CD1c-positive myeloid dendritic cell (primary cell): ENCODE results near the gene AIFM3.
"Not testable (repeated sequence)": the region's sequence is repeated elsewhere in the genome, so short reads cannot be mapped to it uniquely, and the experiment has no call there.

ENCODE experiments used
- DNase-seq: peaks from one replicate; pipeline ENCODE4 v3.0.0-alpha.2; 2016; ENCODE audit errors: extremely low spot score

Gene AIFM3

GRCh38 chr22:20940904-20941385 is 26.1 kb upstream of the AIFM3 start:
- no peak for DNase-seq

DNA sequence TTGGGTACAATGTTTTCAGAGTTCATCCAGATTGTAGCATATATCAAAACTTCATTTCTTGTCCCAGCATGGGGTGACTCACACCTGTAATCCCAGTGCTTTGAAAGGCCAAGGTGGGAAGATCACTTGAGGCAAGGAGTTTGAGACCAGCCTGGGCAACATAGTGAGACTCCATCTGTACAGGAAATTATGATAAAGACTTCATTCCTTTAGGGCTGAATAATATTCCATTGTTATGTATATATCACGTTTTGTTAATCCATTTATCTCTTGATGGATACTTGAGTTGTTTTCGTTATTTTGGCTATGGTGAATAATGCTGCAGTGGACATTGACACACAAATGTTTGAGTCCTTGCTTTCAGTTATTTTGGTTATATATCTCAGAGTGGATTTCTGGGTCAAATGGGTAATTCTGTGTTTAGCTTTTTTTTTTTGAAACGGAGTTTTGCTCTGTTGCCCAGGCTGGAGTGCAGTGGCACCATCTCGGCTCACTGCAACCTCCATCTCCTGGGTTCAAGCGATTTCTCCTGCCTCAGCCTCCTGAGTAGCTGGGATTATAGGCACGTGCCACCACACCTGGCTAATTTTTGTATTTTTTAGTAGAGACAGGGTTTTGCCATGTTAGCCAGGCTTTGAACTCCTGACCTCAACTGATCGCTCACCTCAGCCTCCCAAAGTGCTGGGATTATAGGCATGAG is 24.7 kb upstream of the AIFM3 start:
- DNase-seq, result not testable (repeated sequence)

- DNase-seq, result no peak
These were observed 23.7 kb upstream of the AIFM3 start for GRCh38 chr22:20943104-20943933.

- no peak for DNase-seq
These were observed 23.0 kb upstream of the AIFM3 start for GRCh38 chr22:20944042-20944441.

- no peak for DNase-seq
These were observed 21.5 kb upstream of the AIFM3 start for GRCh38 chr22:20945578-20945934.

DNA sequence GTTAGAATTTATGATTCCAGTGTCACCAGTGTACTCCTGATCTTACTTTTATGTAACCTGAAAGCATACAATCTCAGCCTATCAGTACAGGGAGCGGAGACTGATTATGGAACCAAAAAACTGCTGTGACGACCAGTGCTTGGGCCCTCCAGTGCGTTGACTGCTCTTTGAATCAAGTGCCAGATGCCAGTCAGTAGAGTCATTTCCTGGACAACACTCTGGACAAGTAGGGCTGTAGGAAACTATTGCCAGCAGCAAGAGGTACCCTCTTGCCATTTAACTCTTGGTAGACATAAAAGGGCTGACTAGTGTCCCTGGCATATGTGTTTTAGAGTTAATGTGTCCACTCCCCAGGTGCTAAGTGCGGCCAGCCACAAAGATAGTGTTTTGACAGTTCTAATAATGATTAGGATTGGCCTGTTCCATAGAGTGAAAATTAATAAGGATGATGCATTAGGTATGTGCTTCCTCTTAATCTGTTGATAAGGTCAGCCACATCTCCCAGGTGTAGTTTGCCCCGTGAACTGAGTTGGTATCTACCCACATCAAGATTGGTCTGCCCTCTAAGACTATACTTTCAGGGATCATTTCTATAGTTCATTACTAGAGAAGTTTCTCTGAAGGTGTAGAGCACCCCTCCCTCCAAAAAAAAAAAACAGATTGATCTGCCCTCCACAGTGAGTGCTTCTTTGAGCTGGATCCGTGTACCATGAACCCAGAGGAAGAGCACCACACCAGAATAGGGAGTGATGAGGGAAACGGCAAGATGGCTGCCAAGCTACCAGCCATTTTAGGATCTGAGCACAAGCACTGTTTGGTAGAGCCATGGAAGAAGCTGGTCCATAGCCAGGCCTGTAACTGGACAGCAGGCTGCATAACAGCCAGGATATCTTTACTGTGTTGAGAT is 20.7 kb upstream of the AIFM3 start:
- DNase-seq, result no peak

DNA sequence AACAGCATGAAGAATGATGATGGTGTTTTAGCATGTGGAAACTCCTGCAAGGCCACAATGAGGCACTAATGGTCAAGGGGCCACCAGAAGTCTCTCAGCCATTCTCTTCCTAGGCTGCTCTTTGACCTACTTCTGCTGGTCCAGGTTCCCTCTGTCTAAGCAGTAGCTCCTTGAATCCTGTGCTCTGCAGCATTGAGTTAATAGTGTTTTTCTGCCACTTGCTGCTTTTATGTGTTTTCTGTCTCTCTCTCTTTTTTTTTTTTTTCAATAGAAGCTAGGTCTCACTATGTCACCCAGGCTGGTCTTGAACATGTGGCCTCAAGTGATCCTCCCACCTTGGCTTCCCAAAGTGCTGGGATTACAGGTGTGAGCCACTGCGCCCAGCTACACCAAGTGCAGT is 20.1 kb upstream of the AIFM3 start:
- DNase-seq, result no peak

DNA sequence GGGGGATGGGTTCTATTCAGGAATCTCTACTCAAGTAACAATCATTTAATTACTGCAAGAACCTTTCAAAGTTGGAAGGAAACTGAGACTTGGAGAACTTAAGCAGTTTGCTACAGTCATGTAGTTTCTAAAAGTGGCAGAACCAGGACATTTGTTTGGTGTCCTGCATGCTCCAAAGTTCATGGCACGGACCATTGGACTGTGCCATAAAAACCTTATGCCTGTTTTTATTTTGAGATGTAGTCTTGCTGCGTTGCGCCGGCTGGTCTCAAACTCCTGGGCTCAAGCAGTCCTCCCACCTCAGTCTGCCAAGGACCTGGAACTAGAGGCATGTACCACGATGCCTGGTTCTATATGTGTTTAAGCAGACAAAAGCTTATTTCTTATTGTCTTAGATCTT is 18.6 kb upstream of the AIFM3 start:
- no peak for DNase-seq

GRCh38 chr22:20948989-20949388 is 18.1 kb upstream of the AIFM3 start:
- no peak for DNase-seq

DNA sequence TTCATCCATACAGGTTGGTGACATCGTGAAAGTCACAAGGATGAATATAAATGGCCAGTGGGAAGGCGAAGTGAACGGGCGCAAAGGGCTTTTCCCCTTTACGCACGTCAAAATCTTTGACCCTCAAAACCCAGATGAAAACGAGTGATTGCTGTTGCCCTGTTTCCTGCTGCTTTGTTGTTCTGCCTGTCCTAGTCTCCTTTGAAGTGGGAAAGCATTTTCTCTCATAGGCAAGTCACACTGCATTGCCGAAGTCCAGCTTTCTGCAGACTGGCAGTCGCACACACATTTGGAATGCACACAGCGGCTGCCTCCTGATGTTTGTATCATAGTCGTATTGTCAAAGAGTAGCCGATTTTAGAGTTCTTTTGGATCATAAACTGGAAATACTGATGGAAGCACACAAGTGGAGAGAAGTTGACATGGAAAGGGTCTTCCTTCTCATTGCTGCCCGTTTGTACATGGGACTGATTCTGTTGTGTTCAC is 17.3 kb upstream of the AIFM3 start:
- no peak for DNase-seq

DNA sequence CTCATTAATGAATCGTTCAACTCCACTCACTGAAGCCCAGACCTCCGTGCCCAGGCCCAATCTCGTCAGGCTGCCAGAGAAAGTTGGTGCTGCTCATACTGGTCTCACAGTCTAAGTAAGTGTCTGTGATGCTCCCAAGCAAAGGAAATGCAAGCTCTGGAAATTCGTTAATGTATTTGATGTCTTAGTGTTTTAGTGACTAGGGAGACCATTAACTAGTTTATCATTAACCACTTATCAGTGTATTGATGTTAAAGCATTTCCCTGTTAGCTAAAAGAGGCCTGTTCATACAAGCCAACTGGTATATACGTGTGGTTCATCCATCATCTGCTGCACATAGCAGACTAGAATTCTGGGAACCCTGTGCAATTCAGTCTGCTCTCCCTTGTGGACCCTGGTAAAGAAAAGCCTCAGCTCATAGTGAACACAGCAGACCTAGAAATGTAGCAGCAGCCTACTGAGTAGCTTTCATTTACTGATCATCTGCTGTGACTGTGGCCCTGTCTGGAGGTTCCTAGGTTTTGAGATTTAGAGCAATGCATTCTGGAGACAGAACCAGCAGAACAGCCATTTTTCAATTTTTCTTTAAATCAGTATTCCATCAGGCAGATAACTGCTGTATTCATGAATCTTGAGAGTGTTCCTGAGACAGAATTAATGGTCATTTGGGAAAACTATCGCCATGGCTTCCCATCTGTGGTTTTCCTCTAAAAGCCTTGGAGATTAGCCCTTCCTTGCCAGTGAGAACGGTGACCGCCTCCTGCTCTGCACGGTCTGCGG is 15.7 kb upstream of the AIFM3 start:
- DNase-seq, result no peak

DNA sequence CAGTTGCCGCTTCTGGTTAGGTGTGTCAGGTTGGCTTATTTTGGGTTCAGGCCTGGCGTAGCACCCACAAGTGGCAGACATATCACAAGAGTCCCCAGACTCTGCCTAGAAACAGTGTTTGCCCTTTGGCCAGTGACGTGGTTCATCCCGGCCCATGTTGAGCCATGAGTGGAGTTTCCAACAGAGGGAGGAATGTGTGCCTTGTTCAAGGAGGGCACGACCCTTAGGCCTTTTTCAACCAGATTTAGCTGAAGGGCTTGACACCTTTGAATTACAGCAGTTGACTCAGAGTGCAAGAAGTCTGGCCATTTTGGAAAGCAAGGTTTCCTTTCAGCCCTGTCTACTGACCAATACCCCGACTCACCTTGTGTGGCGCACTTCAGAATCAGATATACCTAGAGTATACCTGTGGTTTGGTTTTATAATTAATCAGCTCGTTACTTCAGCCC is 15.1 kb upstream of the AIFM3 start:
- no peak for DNase-seq

DNA sequence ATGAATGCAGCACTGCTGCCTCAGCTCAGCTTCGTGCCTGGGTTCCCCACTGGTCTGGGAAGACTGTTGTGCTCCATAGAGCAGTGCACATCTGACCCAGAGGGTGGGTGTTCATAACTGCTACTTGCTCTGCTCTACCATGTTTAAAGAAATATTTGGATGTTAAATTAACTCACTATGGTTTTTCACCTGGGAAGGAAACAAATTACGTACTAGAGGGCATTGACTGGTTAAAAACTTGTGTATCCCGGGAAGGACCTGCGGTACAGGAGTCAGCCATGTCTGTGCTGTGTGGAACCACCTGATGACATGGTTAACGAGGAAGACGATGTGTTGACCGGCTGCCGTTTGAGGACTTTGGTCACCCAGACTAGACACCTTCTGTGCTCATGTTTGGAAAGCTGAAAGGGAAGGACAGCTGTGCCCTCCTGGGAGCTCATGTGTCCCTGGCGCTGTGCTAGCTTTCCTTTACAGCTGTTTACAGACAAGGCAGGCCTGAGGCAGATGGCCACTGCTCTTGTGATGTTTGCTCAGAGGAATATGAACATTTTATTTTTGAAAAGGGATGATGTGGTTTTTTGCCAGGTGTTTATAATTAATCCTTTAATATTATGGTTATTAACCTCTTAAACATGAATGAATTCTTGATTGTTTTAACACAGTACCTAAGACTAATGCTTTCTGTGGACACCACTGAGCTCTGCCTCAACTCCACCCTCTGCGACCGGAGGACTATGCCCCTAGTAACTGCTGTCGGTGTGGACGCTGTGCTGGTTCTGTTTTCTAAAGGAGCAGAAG is 14.3 kb upstream of the AIFM3 start:
- no peak for DNase-seq

- no peak for DNase-seq
These were observed 13.8 kb upstream of the AIFM3 start for GRCh38 chr22:20953342-20953608.

- DNase-seq, result no peak
These were observed 13.2 kb upstream of the AIFM3 start for GRCh38 chr22:20953668-20954500.

DNA sequence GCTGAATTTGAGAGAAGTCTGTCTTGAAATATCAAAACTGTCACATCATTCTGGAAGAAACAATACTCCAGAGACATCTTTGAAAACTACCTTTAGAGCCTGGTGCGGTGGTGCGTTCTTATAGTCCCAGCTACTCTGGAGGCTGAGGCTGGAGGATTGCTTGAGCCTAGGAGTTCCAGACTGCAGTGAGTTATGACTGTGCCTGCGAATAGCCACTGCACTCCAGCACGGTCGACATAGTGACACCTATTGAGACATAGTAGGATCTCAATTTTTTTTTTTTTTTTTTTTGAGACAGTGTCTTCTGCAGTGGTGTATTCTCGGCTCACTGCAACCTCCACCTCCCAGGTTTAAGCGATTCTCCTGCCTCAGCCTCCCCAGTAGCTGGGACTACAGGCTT is 11.5 kb upstream of the AIFM3 start:
- no peak for DNase-seq

GRCh38 chr22:20956258-20957101 is 10.6 kb upstream of the AIFM3 start:
- DNase-seq, result no peak

GRCh38 chr22:20957102-20957682 is 9.9 kb upstream of the AIFM3 start:
- DNase-seq, result peak; percentile 54
